HG02885 (cell line): ENCODE measurements around the gene SLCO6A1.

Experiments used
- ATAC-seq: cut with Tn5 transposase; IDR thresholded peaks from one replicate; pipeline ENCODE4 v1.9.1; 2021; ENCODE audit warnings: mild to moderate bottlenecking; ENCODE audit not compliant: unreplicated experiment, poor library complexity

SLCO6A1 gene

DNA sequence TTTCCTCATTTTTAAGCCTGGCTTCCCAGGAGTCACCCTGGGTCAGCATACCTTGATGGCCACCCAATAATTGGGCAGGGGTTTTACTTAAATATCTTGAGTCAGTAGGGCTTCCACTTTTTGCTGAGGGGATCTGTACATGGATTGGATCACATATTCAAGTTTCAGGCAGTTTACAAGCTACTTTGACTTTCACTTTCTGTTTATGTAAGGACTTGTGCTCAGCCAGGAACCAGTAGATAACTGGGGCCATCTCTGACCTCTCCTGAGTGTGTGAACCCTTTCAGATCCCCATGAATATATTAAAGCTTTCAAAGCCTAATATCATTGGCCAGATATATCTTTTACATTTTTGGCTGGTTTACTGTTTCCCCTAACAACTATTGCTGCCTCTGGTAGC, 45.1 kb downstream of the SLCO6A1 start:
- peak; percentile 88 for ATAC-seq

DNA sequence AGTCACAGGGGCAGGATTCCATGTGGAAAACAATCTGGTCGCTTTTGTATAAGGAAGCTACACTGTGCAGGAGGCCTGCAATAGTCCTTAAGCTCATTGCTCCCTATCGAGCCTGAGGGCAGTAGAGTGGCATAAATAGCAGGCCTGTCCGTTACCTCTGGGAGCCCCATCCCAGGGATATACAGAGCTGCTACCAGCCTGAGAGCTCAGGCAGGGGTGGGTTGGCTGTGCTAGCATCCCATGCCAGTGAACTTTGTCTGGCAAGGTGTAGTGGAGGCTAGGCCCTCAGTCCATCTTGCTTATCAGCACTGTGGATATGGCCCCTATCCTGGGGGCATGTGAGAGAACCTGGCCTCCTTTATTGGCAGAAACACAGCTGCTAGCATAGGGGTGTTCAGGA, 47.7 kb downstream of the SLCO6A1 start:
- ATAC-seq: no peak

DNA sequence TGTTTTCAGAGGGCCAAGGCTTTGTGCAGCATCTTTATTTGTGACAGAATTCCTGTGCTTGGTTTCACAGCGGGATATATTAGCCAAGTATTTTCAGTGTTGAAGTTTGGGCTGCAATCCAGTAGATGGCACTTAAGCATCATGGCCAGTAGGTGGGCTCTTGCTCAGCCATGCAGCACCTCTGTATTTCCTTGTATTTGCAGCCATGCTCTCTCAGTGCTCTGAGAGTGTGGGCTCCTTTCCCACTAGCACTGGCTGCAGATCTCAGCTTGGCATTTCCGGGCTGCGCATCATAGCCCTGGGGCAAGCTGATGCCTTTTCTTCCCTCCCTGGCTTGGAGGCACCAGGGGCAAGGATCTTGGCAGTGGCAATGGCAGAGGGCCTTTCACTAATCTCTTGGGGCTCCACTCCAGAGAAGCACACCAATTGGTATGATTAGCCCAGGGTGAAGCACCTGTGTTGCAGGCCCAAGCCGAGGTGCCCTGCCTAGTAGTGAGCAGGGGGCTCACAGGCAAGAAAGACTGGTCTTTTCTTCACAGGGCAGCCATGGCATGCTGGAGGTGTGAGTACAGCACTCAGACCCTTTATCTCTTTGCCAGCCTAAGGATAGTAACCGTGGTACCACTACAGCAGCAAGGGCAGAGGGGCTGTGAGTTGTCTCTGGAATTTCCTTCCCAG, 48.3 kb downstream of the SLCO6A1 start:
- ATAC-seq: no peak

- no peak for ATAC-seq
Observed at GRCh38 chr5:102433473-102433872, 65.3 kb downstream of the SLCO6A1 start.

DNA sequence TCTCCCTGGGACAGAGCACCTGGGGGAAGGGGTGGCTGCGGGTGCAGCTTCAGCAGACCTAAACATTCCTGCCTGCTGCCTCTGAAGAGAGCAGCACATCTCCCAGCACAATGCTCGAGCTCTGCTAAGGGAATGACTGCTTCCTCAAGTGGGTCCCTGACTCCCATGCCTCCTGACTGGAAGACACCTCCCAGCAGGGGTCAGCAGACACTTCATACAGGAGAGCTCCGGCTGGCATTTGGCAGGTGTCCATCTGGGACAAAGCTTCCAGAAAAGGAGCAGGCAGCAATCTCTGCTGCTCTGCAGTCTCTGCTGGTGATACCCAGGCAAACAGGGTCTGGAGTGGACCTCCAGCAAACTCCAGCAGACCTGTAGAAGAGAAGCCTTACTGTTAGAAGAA, 77.2 kb downstream of the SLCO6A1 start:
- no peak for ATAC-seq

DNA sequence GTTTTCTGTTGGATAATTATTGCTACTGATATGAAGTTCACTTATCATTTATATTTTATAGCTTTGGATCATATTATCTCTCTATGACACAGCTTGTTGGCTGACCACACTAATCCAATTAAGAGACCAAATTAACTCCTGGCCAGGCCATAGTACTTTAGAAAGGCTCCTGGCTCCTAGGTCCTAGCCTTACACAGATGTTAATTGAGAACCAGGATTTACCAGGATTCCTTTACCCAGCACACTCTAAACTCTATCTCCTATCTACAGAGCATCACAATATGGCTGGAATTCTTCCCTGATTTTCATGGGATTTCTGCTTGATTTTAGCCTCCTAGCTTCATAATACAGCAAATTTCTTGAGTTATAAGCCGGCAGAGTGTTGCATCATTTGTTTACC, 80.3 kb downstream of the SLCO6A1 start:
- ATAC-seq: no peak

DNA sequence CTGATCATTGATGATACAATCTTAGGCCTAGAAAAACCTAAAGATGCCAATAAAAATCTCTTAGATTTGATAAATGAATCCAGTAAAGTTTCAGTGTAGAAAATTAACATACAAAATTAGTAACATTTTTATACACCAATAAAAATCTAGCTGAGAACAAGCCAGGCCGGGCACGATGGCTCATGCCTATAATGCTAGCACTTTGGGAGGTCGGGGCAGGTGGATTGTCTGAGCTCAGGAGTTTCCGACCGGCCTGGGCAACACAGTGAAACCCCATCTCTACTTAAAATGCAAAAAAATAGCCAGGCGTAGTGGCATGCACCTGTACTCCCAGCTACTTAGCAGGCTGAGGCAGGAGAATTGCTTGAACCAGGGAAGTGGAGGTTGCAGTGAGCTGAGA, 84.4 kb downstream of the SLCO6A1 start:
- no peak for ATAC-seq

- ATAC-seq: no peak
Observed at GRCh38 chr5:102388235-102388634, 110.6 kb downstream of the SLCO6A1 start.

DNA sequence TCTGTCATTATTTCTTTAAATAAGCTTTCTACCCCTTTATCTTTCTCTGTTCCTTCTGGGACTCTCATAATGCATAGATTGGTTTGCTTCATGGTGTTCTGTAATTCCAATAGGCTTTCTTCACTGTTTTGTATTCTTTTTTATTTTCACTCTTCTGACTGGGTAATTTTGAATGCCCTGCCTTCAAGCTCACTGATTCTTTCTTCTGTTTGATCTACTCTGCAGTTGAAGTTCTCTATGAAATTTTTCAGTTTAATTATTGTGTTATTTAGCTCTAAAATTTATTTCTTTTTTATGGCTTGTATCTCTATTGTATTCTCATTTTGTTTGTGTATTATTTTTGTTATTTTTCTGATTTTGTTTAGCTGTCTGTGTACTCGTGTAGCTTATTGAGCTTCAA, 113.4 kb downstream of the SLCO6A1 start:
- ATAC-seq: no peak

DNA sequence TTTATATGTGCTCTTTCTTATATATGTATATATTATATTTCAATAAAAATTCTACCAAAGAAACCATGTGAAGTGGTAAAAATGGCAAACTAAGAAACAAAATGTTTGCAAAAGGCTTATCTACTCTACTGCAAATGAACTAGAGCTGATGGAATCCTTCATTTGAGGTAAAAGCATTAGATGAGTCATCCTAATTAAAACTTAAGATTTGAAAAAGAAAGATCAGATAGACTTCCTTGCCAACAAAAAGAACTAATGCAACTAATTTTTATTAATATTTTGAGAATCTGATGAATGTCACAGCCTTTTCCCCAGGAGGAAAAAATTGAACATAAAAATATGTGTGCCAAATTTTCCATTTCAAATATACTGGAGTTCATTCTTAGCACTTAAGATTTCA, 118.6 kb downstream of the SLCO6A1 start:
- no peak for ATAC-seq

DNA sequence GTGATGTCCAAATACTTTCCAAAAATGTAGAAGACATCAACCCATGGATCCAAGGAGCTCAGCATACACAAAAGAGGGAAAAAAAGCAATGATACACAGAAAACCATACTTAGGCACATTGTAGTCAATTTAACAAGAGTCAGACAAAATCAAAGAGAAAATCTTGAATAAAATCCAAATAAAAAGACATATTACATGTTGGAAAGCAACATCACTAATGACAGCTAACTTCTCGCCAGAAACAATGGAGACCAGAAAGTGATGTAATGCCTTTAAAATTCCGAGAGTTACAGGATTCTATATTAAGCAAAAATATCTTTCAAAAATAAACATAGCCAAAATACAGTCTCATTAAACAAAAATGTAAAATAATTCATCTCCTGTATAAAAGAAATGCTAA, 122.9 kb downstream of the SLCO6A1 start:
- ATAC-seq: no peak

GRCh38 chr5:102375272-102375671, 123.5 kb downstream of the SLCO6A1 start:
- ATAC-seq: no peak

DNA sequence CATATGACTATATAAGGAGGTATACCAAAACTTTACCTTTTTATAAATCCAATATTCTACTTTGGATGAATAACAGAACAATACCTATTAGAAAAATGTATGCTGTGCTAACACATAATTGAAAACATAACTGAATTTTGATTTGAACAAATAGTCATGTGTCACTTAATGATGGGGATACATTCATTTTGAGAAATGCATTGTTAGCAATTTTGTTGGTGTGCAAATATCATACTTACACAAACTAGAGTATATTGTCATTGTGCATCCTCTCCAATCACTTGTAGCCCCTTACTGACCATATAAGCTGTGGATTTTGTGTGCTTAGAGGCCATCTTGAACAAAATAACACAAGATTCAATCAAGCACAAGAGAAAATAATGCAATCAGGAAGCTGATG, 130.4 kb downstream of the SLCO6A1 start:
- ATAC-seq: peak; percentile 3

GRCh38 chr5:102341681-102342288, 157.0 kb downstream of the SLCO6A1 start:
- ATAC-seq: no peak

- no peak for ATAC-seq
Observed at GRCh38 chr5:102324714-102325113, 174.1 kb downstream of the SLCO6A1 start.
